ENCODE results near the gene LRBA. TPM values are rescaled to one million over a fixed set of nuclear protein-coding genes. Genes with fewer than 3 reads are reported as not detected.

LRBA gene
- total RNA-seq, 1 experiment from 2014 or later: 77.4 TPM

DNA sequence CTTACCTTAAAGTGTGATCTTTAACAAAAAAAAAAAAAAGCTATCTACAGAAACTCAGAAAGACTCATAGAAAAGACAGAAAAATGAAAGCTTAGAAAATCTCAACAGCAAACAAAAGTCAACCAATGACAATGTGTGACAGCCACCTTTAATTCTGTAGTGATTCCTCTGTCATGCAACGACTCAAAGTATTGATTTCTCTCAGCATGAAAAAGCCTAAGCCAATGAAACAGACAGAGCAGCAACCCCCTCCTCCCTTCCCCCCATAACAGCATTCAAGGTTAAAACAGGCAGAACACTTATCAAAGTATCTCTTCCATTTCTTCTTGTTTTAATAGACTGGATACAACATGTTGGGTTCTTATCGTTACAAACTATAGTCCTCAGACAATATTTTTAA, 320.6 kb downstream of the LRBA start:
- no peaks in the 10 kb centered on the region for H3K79me2 ChIP-seq (ENCODE audit: low read depth)
- CTCF ChIA-PET: no interaction called here
- H3K9me2 ChIP-seq (ENCODE audit: insufficient read depth): no peaks in the 10 kb centered on the region
- H3K4me3 ChIP-seq: no peak overlapping the region
- H3F3A ChIP-seq (ENCODE audit: insufficient read depth, low read depth): no peaks in the 10 kb centered on the region; the same call in 1 of the 2 replicates
- no peak for DNase-seq
- H4K20me1 ChIP-seq (ENCODE audit: insufficient read depth): no peaks in the 10 kb centered on the region
- POLR2A ChIA-PET (ENCODE audit: unreplicated experiment): interaction anchor here (0.6 kb wide), 1 partner anchor 1204 kb away, joined by 3 read pairs; no protein-coding TSS in a partner anchor
- H3K4me1 ChIP-seq (replicated peaks; ENCODE audit: insufficient read depth): no peaks in the 10 kb centered on the region
- H2AFZ ChIP-seq: no peak overlapping the region
- no TSS peak for BruUV-seq (replicated peaks)
- no peak overlapping the region for H3K4me2 ChIP-seq
- H3K27me3 ChIP-seq (ENCODE audit: insufficient read depth, low read depth): no peaks in the 10 kb centered on the region
- no peaks in the 10 kb centered on the region for H3K36me3 ChIP-seq (ENCODE audit: low read depth)
- no peak overlapping the region for H3K27ac ChIP-seq
- intact Hi-C loops (cut with micrococcal nuclease; ENCODE audit: unreplicated experiment): no loop called here
- H3K9me3 ChIP-seq (ENCODE audit: insufficient read depth, low read depth): no peaks in the 10 kb centered on the region
- no peak for TF ChIP-seq CTCF (conservative IDR thresholded peaks at IDR 0.05)
- TF ChIP-seq EZH2 (IDR thresholded peaks at IDR 0.05; ENCODE audit: low read depth): no peak

- no peaks in the 10 kb centered on the region for H3F3A ChIP-seq (ENCODE audit: insufficient read depth, low read depth)
- ChIA-PET CTCF (no interaction called here), POLR2A (ENCODE audit: unreplicated experiment) (no interaction called here)
- no peaks in the 10 kb centered on the region for H3K79me2 ChIP-seq (ENCODE audit: low read depth)
- no peaks in the 10 kb centered on the region for H3K27me3 ChIP-seq (ENCODE audit: insufficient read depth, low read depth)
- BruUV-seq (replicated peaks): no TSS peak
- H3K4me3 ChIP-seq: no peak overlapping the region
- DNase-seq: no peak
- no peak overlapping the region for H3K27ac ChIP-seq
- H2AFZ ChIP-seq: no peak overlapping the region
- no peaks in the 10 kb centered on the region for H3K36me3 ChIP-seq (ENCODE audit: low read depth)
- H3K4me1 ChIP-seq (replicated peaks; ENCODE audit: insufficient read depth): no peaks in the 10 kb centered on the region
- H3K9me3 ChIP-seq (ENCODE audit: insufficient read depth, low read depth): no peaks in the 10 kb centered on the region
- H4K20me1 ChIP-seq (ENCODE audit: insufficient read depth): no peaks in the 10 kb centered on the region
- no peak overlapping the region for H3K4me2 ChIP-seq
- H3K9me2 ChIP-seq (ENCODE audit: insufficient read depth): no peaks in the 10 kb centered on the region
- no peak for TF ChIP-seq CTCF (conservative IDR thresholded peaks at IDR 0.05)
- TF ChIP-seq EZH2 (IDR thresholded peaks at IDR 0.05; ENCODE audit: low read depth): no peak
- intact Hi-C loops (cut with micrococcal nuclease; ENCODE audit: unreplicated experiment): no loop called here
Measured at GRCh38 chr4:150683775-150684350, 331.2 kb downstream of the LRBA start.

GRCh38 chr4:150682126-150682525, 333.0 kb downstream of the LRBA start:
- H3K36me3 ChIP-seq (ENCODE audit: low read depth): no peaks in the 10 kb centered on the region
- no peak for DNase-seq
- no peak overlapping the region for H3K4me2 ChIP-seq
- H3K9me3 ChIP-seq (ENCODE audit: insufficient read depth, low read depth): no peaks in the 10 kb centered on the region
- H3K27me3 ChIP-seq (ENCODE audit: insufficient read depth, low read depth): no peaks in the 10 kb centered on the region
- H3F3A ChIP-seq (ENCODE audit: insufficient read depth, low read depth): no peaks in the 10 kb centered on the region
- ChIA-PET CTCF (no interaction called here), POLR2A (ENCODE audit: unreplicated experiment) (no interaction called here)
- TF ChIP-seq EZH2 (IDR thresholded peaks at IDR 0.05; ENCODE audit: low read depth) (no peak), CTCF (conservative IDR thresholded peaks at IDR 0.05) (no peak)
- intact Hi-C loops (cut with micrococcal nuclease; ENCODE audit: unreplicated experiment): no loop called here
- H3K4me3 ChIP-seq: no peak overlapping the region
- no peaks in the 10 kb centered on the region for H4K20me1 ChIP-seq (ENCODE audit: insufficient read depth)
- BruUV-seq (replicated peaks): no TSS peak
- no peaks in the 10 kb centered on the region for H3K79me2 ChIP-seq (ENCODE audit: low read depth)
- H3K9me2 ChIP-seq (ENCODE audit: insufficient read depth): no peaks in the 10 kb centered on the region
- H3K27ac ChIP-seq: no peak overlapping the region
- H3K4me1 ChIP-seq (replicated peaks; ENCODE audit: insufficient read depth): no peaks in the 10 kb centered on the region
- H2AFZ ChIP-seq: no peak overlapping the region

Data from PC-9 (cell line).